ENCODE results near the gene TRPM2. TPM values are rescaled to one million over a fixed set of nuclear protein-coding genes. Genes with fewer than 3 reads are reported as not detected.

The TRPM2 gene
- total and polyA plus RNA-seq, 2 donors (not counting 1 experiment from before 2014, with no cell fraction given), result not detected

GRCh38 chr21:44461005-44461404, 107.6 kb downstream of the TRPM2 start:
- DNase-seq (ENCODE audit: low read depth in 2 of 2), result no peak
- TF ChIP-seq, protein P1, sequence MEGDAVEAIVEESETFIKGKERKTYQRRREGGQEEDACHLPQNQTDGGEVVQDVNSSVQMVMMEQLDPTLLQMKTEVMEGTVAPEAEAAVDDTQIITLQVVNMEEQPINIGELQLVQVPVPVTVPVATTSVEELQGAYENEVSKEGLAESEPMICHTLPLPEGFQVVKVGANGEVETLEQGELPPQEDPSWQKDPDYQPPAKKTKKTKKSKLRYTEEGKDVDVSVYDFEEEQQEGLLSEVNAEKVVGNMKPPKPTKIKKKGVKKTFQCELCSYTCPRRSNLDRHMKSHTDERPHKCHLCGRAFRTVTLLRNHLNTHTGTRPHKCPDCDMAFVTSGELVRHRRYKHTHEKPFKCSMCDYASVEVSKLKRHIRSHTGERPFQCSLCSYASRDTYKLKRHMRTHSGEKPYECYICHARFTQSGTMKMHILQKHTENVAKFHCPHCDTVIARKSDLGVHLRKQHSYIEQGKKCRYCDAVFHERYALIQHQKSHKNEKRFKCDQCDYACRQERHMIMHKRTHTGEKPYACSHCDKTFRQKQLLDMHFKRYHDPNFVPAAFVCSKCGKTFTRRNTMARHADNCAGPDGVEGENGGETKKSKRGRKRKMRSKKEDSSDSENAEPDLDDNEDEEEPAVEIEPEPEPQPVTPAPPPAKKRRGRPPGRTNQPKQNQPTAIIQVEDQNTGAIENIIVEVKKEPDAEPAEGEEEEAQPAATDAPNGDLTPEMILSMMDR (conservative IDR thresholded peaks at IDR 0.05 in 1 of 2, IDR thresholded peaks at IDR 0.05 in 1 of 2; ENCODE audit: low read depth in 1 of 2, low read length in 2 of 2), result no peak
- no peak for TF ChIP-seq EZH2 (IDR thresholded peaks at IDR 0.05; ENCODE audit: low read length, missing control alignments)
- no peak overlapping the region for H3K9ac ChIP-seq (ENCODE audit: insufficient read depth, low read length)
- H3K27me3 ChIP-seq (ENCODE audit: control insufficient read depth, insufficient read depth, low read length), result no peaks in the 10 kb centered on the region
- H3K4me1 ChIP-seq (ENCODE audit: control insufficient read depth, extremely low read depth, insufficient read depth, low read length), result no peaks in the 10 kb centered on the region
- no peak overlapping the region for H3K4me2 ChIP-seq (ENCODE audit: extremely low read depth, insufficient read depth, low read length)
- no peaks in the 10 kb centered on the region for H4K20me1 ChIP-seq (ENCODE audit: control insufficient read depth, extremely low read depth, insufficient read depth, low read length)
- no peaks in the 10 kb centered on the region for H3K79me2 ChIP-seq (ENCODE audit: control insufficient read depth, insufficient read depth, low read length)
- no peaks in the 10 kb centered on the region for H3K36me3 ChIP-seq (ENCODE audit: control insufficient read depth, insufficient read depth, low read length)
- H3K9me3 ChIP-seq (ENCODE audit: control insufficient read depth, insufficient read depth, low read depth, low read length), result no peaks in the 10 kb centered on the region
- H3K4me3 ChIP-seq (replicated peaks in 1 of 4; ENCODE audit: control extremely low read depth in 1 of 4, insufficient read depth in 1 of 4, low read depth in 3 of 4, low read length in 4 of 4), result no peak overlapping the region
- no peak overlapping the region for H3K27ac ChIP-seq (ENCODE audit: insufficient read depth, low read length)
- no peak overlapping the region for H2AFZ ChIP-seq (ENCODE audit: low read length)

DNA sequence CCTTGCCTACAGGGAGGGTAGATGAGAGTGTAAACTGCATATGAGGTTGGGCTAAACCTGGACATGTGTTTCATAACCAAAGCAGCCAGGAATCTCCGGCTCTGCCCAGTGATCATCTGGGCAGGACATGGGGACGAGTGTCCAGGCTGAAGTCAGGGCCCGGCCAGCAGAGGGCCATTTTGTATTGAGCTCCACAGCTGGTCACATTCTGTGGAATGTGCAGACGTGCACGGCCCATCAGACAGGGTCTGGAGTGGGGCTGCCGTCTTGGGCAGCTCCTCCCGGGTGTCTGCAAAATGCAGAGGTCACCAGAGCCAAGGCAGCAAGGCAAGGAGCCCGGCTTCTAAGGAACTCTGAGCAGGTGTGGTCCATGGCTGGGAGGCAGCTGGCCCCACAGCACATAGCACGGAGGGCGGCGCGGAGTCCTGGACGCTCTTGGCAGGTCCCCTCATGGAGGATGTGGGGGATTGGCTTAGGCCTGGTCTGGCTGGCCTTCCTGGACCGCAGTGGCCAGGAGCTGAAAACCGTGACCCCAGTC, 108.1 kb downstream of the TRPM2 start:
- Histone ChIP-seq H3K27ac (ENCODE audit: insufficient read depth, low read length) (no peak overlapping the region), H3K9ac (ENCODE audit: insufficient read depth, low read length) (no peak overlapping the region), H4K20me1 (ENCODE audit: control insufficient read depth, extremely low read depth, insufficient read depth, low read length) (no peaks in the 10 kb centered on the region), H3K4me1 (ENCODE audit: control insufficient read depth, extremely low read depth, insufficient read depth, low read length) (no peaks in the 10 kb centered on the region), H2AFZ (ENCODE audit: low read length) (no peak overlapping the region), H3K9me3 (ENCODE audit: control insufficient read depth, insufficient read depth, low read depth, low read length) (no peaks in the 10 kb centered on the region), H3K4me3 (replicated peaks in 1 of 4; ENCODE audit: control extremely low read depth in 1 of 4, insufficient read depth in 1 of 4, low read depth in 3 of 4, low read length in 4 of 4) (no peak overlapping the region), H3K4me2 (ENCODE audit: extremely low read depth, insufficient read depth, low read length) (no peak overlapping the region), H3K27me3 (ENCODE audit: control insufficient read depth, insufficient read depth, low read length) (no peaks in the 10 kb centered on the region), H3K79me2 (ENCODE audit: control insufficient read depth, insufficient read depth, low read length) (no peaks in the 10 kb centered on the region), H3K36me3 (ENCODE audit: control insufficient read depth, insufficient read depth, low read length) (no peaks in the 10 kb centered on the region)
- TF ChIP-seq EZH2 (IDR thresholded peaks at IDR 0.05; ENCODE audit: low read length, missing control alignments), result no peak
- TF ChIP-seq, protein P1 (conservative IDR thresholded peaks at IDR 0.05 in 1 of 2, IDR thresholded peaks at IDR 0.05 in 1 of 2; ENCODE audit: low read depth in 1 of 2, low read length in 2 of 2), result no peak
- DNase-seq (ENCODE audit: low read depth in 2 of 2), result no peak

DNA sequence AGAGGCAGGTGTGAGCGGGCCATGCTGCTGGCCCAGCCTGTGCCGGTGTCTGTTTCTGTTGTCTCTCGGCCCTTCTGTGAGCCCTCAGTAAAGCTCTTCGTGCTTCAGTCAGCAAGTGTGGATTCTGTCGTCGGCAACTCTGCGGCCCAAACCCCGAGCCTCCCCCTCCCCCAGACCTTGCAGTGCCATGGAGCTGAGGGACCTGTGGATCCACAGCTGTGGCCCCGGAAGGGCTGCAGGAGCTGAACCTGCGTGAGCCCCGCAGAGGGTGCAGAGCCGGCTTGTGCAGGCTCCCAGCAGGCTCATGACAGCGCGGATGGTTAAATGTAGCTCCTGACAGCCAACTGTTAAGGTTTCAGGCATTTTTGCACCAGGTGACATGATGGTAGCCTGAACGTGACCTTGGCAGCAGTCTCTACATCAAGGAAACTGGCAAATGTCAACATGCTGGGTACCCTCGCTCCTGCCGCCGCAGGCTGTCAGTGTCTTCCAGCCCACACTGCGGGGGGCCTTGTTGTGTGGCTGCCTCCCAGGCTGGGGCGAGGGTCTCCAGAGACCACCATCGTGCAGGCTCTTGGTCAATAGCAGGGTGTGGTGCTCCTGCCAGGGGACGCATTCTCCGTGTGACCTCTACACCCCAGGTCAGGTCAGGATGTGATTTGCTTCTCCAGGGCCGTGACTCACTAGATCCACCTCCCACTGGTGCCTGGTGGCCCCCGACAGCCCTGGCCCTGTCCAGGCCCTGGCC, 108.8 kb downstream of the TRPM2 start:
- no peak for DNase-seq (ENCODE audit: low read depth in 2 of 2)
- H3K4me2 ChIP-seq (ENCODE audit: extremely low read depth, insufficient read depth, low read length), result no peak overlapping the region
- no peaks in the 10 kb centered on the region for H3K36me3 ChIP-seq (ENCODE audit: control insufficient read depth, insufficient read depth, low read length)
- H2AFZ ChIP-seq (ENCODE audit: low read length), result no peak overlapping the region
- H3K79me2 ChIP-seq (ENCODE audit: control insufficient read depth, insufficient read depth, low read length), result no peaks in the 10 kb centered on the region
- TF ChIP-seq, protein P1 (conservative IDR thresholded peaks at IDR 0.05 in 1 of 2, IDR thresholded peaks at IDR 0.05 in 1 of 2; ENCODE audit: low read depth in 1 of 2, low read length in 2 of 2), result no peak
- TF ChIP-seq EZH2 (IDR thresholded peaks at IDR 0.05; ENCODE audit: low read length, missing control alignments), result no peak
- no peak overlapping the region for H3K9ac ChIP-seq (ENCODE audit: insufficient read depth, low read length)
- no peaks in the 10 kb centered on the region for H4K20me1 ChIP-seq (ENCODE audit: control insufficient read depth, extremely low read depth, insufficient read depth, low read length)
- H3K4me1 ChIP-seq (ENCODE audit: control insufficient read depth, extremely low read depth, insufficient read depth, low read length), result no peaks in the 10 kb centered on the region
- H3K27ac ChIP-seq (ENCODE audit: insufficient read depth, low read length), result no peak overlapping the region
- no peaks in the 10 kb centered on the region for H3K27me3 ChIP-seq (ENCODE audit: control insufficient read depth, insufficient read depth, low read length)
- H3K4me3 ChIP-seq (replicated peaks in 1 of 4; ENCODE audit: control extremely low read depth in 1 of 4, insufficient read depth in 1 of 4, low read depth in 3 of 4, low read length in 4 of 4), result no peak overlapping the region
- no peaks in the 10 kb centered on the region for H3K9me3 ChIP-seq (ENCODE audit: control insufficient read depth, insufficient read depth, low read depth, low read length)
